OCI-LY1 (cell line): ENCODE data around the gene SIM2.

Experiments used
- H2AFZ ChIP-seq: fragments of 200-600 bp; sonication (generic), shearing (Covaris generic); 2 replicates; pipeline ENCODE4 v1.6.0; 2014; ENCODE audit warnings: antibody characterized with exemption, mild to moderate bottlenecking, low read length
- H3F3A ChIP-seq: fragments of 200-600 bp; sonication (generic), shearing (Covaris generic); 2 replicates; pipeline ENCODE4 v1.6.0; 2014; ENCODE audit warnings: mild to moderate bottlenecking, antibody characterized with exemption, low read length, moderate library complexity; ENCODE audit not compliant: insufficient read depth
- H3K27ac ChIP-seq: fragments of 200-600 bp; sonication (generic); 2 replicates; pipeline ENCODE4 v1.5.1; 2014; ENCODE audit warnings: low read length, mixed run types, mild to moderate bottlenecking, low read depth; ENCODE audit not compliant: poor library complexity, severe bottlenecking
- H3K27me3 ChIP-seq: fragments of 200-600 bp; sonication (generic); 2 replicates; pipeline ENCODE4 v1.6.0; 2014; ENCODE audit warnings: antibody characterized with exemption, mild to moderate bottlenecking, low read length, moderate library complexity; ENCODE audit not compliant: insufficient read depth
- H3K36me3 ChIP-seq: fragments of 200-600 bp; sonication (generic); 2 replicates; pipeline ENCODE4 v1.6.1; 2014; ENCODE audit warnings: mild to moderate bottlenecking, antibody characterized with exemption, low read length, moderate library complexity, mixed read lengths; ENCODE audit not compliant: insufficient read depth
- H3K4me1 ChIP-seq: fragments of 200-600 bp; sonication (generic); 2 replicates; pipeline ENCODE4 v1.5.1; 2014; ENCODE audit warnings: mild to moderate bottlenecking, low read length, moderate library complexity; ENCODE audit not compliant: insufficient read depth, severe bottlenecking
- H3K4me2 ChIP-seq: fragments of 200-600 bp; sonication (generic), shearing (Covaris generic); 2 replicates; pipeline ENCODE4 v1.6.1; 2014; ENCODE audit warnings: low read length
- H3K4me3 ChIP-seq: fragments of 200-600 bp; sonication (generic); 2 replicates; pipeline ENCODE4 v1.5.1; 2014; ENCODE audit warnings: low read length, low read depth, mild to moderate bottlenecking, mixed read lengths; ENCODE audit not compliant: poor library complexity, severe bottlenecking
- H3K79me2 ChIP-seq: fragments of 200-600 bp; shearing (Covaris generic); 2 replicates; pipeline ENCODE4 v1.6.1; 2016; ENCODE audit warnings: mixed run types, low read length, mixed read lengths; ENCODE audit not compliant: insufficient read depth
- H3K9ac ChIP-seq: fragments of 200-600 bp; sonication (generic), shearing (Covaris generic); 2 replicates; pipeline ENCODE4 v1.6.1; 2014; ENCODE audit warnings: mild to moderate bottlenecking, low read length, mixed read lengths
- H3K9me2 ChIP-seq: fragments of 200-600 bp; sonication (generic), shearing (Covaris generic); 2 replicates; pipeline ENCODE4 v1.6.1; 2014; ENCODE audit warnings: low read depth, mild to moderate bottlenecking, low read length, mixed read lengths
- H3K9me3 ChIP-seq: fragments of 200-600 bp; shearing (Covaris generic); 2 replicates; pipeline ENCODE4 v1.6.1; 2014; ENCODE audit warnings: low read length, mixed read lengths
- H4K20me1 ChIP-seq: fragments of 200-600 bp; sonication (generic), shearing (Covaris generic); 2 replicates; pipeline ENCODE4 v1.6.0; 2016; ENCODE audit warnings: mild to moderate bottlenecking, low read length; ENCODE audit not compliant: insufficient read depth
- EZH2 ChIP-seq: fragments of 200-600 bp; sonication (generic), shearing (Covaris generic); IDR thresholded peaks from 2 replicates; pipeline ENCODE4 v1.8.0; 2017; ENCODE audit warnings: borderline replicate concordance, mixed run types, mild to moderate bottlenecking, antibody characterized with exemption, low read length, moderate library complexity, mixed read lengths
- TF ChIP-seq, protein P1 (sequence below): fragments of 200-600 bp; sonication (generic), shearing (Covaris generic); IDR thresholded peaks from 2 replicates; pipeline ENCODE4 v1.5.1; 2017; ENCODE audit warnings: mild to moderate bottlenecking, antibody characterized with exemption, low read length, moderate library complexity, mixed read lengths

The SIM2 gene

DNA sequence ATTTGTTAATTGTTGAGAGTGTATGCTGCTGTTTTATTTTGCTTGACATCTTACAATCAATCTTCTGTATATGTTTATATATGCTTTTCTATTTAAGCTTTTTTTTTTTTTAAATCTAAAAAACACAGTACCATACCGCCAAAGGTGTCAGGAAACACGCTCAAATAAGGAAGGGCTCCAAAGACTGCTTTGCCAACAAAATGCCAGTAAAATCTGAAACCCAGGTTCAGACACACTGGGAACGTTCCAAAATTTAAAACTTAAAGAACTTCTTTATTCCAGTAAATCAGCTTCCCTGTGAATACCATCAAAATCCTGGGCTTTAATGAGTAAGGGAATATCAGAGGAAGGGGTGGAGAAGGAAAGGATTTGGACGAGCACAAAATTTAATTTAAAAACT is 87.3 kb downstream of the SIM2 start:
- Histone ChIP-seq H2AFZ (no peak overlapping the region), H3K9me3 (no peaks in the 10 kb centered on the region), H3F3A (no peaks in the 10 kb centered on the region), H3K36me3 (no peaks in the 10 kb centered on the region), H3K4me3 (no peak overlapping the region), H3K4me1 (no peaks in the 10 kb centered on the region), H4K20me1 (no peaks in the 10 kb centered on the region), H3K9ac (no peak overlapping the region), H3K9me2 (no peaks in the 10 kb centered on the region), H3K27ac (no peak overlapping the region), H3K27me3 (no peaks in the 10 kb centered on the region), H3K4me2 (no peak overlapping the region), H3K79me2 (no peaks in the 10 kb centered on the region)
- TF ChIP-seq, protein P1, sequence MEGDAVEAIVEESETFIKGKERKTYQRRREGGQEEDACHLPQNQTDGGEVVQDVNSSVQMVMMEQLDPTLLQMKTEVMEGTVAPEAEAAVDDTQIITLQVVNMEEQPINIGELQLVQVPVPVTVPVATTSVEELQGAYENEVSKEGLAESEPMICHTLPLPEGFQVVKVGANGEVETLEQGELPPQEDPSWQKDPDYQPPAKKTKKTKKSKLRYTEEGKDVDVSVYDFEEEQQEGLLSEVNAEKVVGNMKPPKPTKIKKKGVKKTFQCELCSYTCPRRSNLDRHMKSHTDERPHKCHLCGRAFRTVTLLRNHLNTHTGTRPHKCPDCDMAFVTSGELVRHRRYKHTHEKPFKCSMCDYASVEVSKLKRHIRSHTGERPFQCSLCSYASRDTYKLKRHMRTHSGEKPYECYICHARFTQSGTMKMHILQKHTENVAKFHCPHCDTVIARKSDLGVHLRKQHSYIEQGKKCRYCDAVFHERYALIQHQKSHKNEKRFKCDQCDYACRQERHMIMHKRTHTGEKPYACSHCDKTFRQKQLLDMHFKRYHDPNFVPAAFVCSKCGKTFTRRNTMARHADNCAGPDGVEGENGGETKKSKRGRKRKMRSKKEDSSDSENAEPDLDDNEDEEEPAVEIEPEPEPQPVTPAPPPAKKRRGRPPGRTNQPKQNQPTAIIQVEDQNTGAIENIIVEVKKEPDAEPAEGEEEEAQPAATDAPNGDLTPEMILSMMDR = no peak
- TF ChIP-seq EZH2 = no peak

DNA sequence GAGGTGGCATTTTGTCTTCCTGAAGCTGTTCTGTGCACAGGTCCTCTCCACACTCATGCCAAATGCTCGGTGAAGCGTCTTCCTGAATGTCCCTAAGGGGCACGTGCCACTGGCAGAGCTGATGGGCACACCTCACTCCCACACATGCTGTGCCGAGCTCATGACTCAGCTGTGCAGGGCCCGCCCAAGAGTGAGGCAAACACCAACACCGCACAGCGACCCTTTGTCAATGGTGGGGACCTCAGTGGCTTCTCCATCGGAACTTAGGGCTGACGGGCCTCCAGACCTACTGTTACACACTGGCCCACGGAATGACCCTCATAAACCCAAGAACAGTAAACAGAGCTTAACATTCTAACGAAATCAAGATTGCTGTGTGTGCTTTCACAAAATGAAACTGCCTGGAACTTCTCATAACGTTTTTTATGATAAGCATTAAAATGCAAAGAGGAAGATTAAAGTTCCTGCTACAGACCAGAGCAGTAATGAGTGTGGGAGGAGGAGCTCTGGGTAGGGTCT is 89.3 kb downstream of the SIM2 start:
- Histone ChIP-seq H3K9me2 (no peaks in the 10 kb centered on the region), H2AFZ (no peak overlapping the region), H3K27me3 (no peaks in the 10 kb centered on the region), H3K4me3 (no peak overlapping the region), H3K36me3 (no peaks in the 10 kb centered on the region), H3K27ac (no peak overlapping the region), H3K4me2 (no peak overlapping the region), H3K9me3 (no peaks in the 10 kb centered on the region), H3K79me2 (no peaks in the 10 kb centered on the region), H4K20me1 (no peaks in the 10 kb centered on the region), H3K9ac (no peak overlapping the region), H3K4me1 (no peaks in the 10 kb centered on the region), H3F3A (no peaks in the 10 kb centered on the region)
- TF ChIP-seq, protein P1 = no peak
- TF ChIP-seq EZH2 = no peak

DNA sequence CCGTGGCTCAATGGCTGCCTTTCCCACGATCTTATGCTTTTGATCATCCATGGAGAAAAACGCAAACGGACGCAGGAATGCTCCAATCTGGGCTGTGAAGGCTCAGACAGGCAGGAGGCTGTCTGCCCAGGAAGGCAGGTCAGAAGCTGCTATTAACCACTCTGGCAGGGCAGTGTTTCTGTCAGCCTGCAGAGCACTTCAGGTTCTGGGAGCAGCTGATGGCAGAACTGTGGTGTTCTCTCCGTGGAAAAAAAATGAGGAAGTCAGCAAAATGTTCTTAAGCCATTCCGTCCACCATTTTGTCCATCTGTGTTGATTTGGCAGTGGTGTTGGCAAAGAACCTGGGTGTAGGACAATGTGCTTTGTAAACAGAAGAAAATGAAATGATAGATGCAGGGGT is 91.7 kb downstream of the SIM2 start:
- Histone ChIP-seq H3K4me1 (no peaks in the 10 kb centered on the region), H2AFZ (no peak overlapping the region), H3K9me2 (no peaks in the 10 kb centered on the region), H3K27ac (no peak overlapping the region), H3K79me2 (no peaks in the 10 kb centered on the region), H3K27me3 (no peaks in the 10 kb centered on the region), H4K20me1 (no peaks in the 10 kb centered on the region), H3F3A (no peaks in the 10 kb centered on the region), H3K4me2 (no peak overlapping the region), H3K36me3 (no peaks in the 10 kb centered on the region), H3K9me3 (no peaks in the 10 kb centered on the region), H3K4me3 (no peak overlapping the region), H3K9ac (no peak overlapping the region)
- TF ChIP-seq, protein P1 = no peak
- no peak for TF ChIP-seq EZH2
